ENCODE results near the gene MYO9B.
"Not testable (repeated sequence)": the region's sequence is repeated elsewhere in the genome, so short reads cannot be mapped to it uniquely, and the experiment has no call there.

Gene MYO9B

DNA sequence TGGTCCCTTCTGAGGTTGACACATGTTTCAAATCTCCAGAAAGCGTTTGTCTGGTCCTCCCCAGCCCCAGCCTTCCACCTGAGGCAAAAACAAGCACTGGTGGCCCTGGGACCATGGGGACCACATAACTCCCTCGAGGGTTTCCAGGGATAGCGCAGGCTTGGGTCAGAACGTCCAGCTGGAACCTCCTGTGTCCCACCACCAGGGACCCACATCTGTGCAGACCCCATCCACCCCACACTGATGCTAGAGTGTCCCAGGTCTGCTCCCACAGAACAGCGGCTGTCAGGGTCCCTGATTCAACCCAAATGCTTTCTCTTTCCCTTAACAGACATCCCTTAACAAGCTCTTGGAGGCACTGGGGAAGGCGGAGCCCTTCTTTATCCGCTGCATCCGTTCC lies 110.0 kb downstream of the MYO9B start:
- no peak for DNase-seq

DNA sequence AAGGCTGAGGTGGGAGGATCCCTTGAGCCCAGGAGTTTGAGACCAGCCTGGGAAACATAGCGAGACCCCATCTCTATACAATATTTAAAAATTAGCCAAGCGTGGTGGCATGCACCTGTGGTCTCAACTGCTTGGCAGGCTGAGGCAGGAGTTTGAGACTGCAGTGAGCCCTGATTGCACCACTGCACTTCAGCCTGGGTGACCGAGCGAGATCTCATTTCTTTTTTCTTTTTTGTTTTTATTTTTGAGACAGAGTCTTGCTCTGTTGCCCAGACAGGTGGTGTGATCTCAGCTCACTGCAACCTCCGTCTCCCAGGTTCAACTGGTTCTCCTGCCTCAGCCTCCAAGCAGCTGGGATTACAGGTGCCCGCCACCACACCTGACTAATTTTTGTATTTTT lies 116.2 kb downstream of the MYO9B start:
- not testable (repeated sequence) for DNase-seq

DNA sequence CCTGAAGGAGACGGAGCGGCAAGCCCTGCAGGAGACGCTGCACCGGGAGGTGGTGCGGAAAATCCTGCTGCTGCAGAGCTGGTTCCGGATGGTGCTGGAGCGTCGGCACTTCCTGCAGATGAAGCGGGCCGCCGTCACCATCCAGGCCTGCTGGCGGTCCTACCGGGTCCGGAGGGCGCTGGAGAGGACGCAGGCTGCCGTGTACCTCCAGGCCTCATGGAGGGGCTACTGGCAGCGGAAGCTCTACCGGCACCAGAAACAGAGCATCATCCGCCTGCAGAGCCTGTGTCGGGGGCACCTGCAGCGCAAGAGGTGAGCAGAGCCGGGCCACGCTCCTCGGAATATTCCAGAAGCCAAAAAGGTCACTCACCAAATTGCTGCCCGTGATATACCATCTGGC lies 117.2 kb downstream of the MYO9B start:
- no peak for DNase-seq

DNA sequence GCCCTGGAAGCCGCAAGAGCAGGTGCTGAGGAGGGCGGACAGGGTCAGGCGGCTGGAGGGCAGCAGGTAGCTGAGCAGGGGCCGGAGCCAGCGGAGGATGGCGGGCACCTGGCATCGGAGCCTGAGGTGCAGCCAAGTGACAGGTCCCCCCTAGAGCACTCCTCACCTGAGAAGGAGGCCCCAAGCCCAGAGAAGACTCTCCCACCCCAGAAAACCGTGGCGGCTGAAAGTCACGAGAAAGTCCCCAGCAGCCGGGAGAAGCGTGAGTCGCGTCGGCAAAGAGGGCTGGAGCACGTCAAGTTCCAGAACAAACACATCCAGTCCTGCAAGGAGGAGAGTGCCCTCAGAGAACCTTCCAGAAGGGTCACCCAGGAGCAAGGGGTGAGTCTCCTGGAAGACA lies 119.0 kb downstream of the MYO9B start:
- DNase-seq = no peak

DNA sequence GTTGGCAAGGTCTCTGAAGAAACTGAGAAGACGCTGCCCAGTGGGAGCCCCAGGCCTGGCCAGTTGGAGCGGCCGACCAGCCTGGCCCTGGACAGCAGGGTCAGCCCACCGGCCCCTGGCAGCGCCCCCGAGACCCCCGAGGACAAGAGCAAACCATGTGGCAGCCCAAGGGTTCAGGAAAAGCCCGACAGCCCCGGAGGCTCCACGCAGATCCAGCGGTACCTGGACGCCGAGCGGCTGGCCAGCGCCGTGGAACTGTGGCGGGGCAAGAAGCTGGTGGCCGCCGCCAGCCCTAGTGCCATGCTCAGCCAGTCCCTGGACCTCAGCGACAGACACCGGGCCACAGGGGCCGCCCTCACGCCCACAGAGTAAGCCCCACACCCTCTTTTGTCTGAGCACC lies 119.5 kb downstream of the MYO9B start:
- DNase-seq = no peak

DNA sequence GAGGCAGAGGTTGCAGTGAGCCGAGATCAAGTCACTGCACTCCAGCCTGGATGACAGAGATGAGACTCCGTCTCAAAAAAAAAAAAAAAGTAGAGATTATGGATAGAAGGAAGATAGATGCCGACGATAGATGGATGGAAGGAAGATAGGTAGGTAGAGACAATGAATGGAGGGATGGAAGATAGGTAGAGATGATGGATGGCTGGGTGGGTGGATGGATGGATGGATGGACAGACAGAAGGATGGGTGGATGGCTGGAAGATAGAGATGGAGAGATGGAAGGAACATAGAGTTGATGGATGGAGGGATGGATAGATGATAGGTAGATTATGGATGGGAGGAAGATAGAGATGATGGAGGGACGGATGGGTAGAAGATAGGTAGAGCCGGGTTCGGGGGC lies 121.0 kb downstream of the MYO9B start:
- DNase-seq = no peak

DNA sequence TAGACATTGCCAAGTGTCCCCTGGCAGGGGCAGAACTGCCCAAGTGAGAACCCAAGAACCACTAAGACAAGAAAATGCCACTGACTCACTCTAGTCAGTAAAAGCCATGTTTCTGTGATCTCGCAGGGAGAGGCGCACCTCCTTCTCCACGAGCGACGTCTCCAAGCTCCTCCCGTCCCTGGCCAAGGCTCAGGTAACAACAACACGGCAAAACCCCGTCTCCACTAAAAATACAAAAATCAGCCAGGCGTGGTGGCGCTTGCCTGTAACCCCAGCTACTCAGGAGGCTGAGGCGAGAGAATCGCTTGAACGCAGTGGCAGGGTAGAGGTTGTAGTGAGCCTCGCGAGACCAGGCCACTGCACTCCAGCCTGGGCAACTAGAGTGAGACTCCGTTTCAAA lies 122.1 kb downstream of the MYO9B start:
- DNase-seq = no peak

DNA sequence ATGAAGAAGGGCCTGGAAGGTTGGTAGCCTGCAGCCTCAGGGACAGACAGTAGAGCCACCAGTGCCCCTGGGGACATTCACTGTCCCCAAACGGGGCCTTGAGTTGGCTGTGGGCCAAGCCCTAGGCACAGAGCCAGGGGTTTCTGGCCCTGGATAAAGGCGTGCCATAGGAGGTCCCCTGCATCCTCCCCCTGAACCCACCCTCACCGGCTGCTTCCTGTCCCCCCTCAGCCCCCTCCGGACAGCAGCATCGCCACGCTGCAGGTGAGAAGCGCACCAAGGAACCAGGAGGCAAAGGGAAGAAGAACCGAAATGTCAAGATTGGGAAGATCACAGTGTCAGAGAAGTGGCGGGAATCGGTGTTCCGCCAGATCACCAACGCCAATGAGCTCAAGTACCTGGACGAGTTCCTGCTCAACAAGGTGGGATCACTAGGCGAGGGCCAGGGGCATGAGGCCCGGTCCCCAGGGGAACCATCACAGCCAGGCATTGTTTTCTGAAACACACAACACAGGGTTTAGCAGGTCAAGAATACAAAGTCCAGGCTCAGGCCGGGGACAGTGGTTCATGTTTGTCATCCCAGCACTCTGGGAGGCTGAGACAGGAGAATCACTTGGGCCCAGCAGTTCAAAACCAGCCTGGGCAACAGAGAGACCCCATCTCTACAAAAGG lies 125.0 kb downstream of the MYO9B start:
- DNase-seq = no peak

DNA sequence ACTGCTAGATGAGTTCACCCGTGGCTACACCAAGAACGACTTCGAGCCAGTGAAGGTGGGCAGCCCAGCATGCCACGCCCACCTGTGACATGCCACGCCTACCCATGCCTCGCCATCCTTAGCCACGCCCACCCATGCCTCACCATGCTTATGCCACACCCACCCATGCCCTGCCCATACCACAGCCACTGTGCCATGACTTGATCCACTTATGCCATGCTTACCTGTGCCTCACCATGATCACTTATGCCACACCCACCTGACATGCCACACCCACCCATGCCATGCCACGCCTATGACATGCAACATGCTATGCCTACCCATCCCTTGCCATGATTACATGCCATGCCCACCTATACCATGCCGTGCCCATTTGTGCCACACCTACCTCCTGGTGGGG lies 126.7 kb downstream of the MYO9B start:
- DNase-seq = no peak

DNA sequence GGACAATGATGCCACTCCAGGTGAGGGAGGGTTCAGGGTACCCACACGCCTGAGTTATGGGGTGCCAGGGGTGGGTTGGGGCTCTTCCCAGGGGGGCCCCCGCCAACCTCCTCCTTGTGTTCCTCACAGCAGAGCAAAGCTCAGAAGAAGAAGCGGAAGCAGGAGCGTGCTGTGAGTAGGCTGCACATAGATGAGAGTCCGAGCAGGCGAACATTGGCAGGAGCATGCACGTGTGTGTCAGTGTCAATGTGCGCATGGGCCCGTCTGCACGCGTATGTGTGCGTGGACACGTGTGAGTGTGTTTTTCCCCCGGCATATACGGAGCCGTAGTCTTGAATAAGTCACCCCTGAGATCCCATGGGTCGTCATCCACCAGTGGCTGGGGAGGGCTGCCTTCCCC lies 127.1 kb downstream of the MYO9B start:
- no peak for DNase-seq

DNA sequence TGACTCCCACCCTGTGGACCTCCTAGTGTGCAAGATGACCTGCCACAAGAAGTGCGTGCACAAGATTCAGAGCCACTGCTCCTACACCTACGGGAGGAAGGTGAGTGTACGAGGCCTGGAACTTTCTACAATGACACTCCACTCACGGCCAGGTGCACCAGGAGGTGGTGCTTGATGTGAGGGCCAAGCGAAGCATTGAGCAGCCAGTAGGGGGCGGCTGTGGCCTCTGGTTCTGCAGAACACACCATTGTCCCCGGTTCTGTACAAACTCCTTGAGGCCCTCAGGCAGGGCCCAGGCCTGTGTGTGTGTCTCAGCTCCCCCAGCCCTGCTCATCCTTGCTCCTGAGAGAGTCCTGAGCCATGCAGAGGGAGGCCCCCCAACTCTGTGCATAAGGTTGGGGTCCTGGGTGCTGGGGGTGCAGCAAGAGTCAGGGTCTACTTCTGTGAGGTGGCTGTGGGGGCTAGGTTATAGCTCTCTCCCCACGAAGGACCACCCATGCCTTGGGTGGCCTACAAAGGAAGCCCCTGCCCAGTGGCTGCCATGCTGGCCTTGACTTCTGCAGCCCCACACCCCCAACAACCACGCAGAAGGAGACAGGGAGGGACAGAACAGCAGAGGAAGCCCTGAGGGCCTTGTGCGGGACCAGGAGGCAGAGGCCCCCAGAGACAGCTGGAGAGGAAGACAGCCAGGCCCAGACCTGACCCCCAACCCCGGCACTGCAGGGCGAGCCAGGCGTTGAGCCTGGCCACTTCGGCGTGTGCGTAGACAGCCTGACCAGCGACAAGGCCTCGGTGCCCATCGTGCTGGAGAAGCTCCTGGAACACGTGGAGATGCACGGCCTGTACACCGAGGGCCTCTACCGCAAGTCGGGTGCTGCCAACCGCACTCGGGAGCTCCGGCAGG lies 129.9 kb downstream of the MYO9B start:
- peak; percentile 35 for DNase-seq

DNA sequence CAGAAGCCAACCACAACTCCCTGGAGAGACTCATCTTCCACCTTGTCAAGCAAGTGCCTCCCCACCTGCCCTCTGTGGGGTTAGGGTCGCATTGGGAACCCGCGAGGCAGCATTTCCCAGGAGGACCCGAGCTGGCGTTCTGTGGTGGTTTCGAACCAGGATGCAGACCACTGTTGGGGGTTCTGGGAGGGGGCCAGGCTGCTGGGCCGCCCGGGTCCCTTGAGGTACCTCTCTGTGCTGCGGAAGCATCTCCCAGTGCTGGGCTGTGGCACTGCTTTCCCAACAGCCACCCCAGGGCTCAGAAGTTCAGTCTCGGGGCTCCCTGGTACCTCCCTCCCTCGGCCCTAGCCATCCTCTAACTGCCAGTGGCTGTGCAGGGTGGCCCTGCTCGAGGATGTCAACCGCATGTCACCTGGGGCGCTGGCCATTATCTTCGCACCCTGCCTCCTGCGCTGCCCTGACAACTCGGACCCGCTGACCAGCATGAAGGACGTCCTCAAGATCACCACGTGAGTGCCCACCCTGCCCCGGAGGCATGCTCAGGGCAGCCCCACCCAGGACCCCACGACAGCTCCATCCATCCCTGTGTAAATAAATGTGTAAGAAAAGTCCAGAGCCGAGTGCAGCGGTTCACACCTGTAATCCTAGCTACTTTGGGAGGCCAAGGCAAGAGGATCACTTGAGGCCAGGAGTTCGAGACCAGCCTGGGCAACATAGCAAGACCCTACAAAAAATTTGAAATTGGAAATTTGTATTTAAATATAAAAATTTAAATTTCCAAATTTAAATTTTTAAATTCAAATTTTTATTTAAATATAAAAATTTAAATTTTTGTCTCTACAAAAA lies 131.4 kb downstream of the MYO9B start:
- DNase-seq = no peak

DNA sequence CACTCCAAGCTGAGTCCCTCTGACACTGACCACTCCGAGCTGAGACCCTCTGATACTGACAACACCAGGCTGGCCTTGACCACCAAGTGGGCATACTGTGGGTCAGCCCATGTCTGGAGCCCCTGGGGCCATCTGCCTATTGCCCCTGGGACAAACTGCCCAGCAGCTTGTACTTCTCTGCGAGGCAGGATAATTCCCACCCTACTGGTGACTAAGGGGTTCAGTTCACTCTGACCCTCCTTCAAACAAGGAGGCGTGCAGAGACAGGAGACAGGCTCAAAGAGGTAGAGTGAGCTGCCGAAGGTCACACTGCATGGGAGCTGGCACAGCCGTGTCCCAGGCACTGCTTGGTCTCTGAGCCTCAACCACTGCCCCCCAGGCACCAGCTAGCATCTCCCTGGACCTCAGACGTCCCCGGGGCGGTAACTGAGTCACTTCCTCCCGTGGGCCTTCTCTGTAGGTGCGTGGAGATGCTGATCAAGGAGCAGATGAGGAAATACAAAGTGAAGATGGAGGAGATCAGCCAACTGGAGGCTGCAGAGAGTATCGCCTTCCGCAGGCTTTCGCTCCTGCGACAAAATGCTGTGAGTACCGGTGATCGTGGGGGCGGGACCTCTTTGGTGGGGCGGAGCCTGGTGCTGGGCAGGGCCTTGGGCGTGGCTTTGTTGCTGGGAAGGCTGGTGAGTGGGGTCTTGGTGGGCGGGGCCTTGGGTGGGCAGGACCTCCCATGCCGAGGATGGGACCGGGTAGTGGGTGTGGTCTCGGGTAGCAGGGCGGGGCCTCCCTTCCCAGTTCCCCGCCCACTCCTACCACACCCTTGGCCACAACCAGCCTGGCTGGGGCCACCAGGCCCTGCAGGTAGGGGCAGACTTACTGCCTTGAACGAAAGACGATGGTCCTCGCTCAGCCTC lies 133.8 kb downstream of the MYO9B start:
- DNase-seq = peak; percentile 10

DNA sequence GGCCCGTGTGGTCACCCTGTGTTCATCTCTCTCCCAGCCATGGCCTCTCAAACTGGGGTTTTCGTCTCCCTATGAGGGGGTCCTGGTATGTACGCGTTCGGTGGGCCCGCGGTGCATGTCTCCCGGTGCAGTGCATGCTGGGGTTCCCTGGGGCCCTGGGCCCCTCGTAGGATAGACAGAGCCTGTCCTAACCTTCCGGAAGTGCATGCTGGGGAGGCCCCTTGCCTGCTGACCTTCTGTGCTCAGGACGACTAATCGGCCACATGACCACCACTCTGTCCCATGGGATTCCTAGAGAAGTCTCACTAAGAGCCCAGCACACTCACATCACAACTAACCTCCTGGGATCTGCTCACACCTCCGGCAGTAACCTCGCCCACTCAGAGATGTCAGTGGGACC lies 134.7 kb downstream of the MYO9B start:
- no peak for DNase-seq

DNA sequence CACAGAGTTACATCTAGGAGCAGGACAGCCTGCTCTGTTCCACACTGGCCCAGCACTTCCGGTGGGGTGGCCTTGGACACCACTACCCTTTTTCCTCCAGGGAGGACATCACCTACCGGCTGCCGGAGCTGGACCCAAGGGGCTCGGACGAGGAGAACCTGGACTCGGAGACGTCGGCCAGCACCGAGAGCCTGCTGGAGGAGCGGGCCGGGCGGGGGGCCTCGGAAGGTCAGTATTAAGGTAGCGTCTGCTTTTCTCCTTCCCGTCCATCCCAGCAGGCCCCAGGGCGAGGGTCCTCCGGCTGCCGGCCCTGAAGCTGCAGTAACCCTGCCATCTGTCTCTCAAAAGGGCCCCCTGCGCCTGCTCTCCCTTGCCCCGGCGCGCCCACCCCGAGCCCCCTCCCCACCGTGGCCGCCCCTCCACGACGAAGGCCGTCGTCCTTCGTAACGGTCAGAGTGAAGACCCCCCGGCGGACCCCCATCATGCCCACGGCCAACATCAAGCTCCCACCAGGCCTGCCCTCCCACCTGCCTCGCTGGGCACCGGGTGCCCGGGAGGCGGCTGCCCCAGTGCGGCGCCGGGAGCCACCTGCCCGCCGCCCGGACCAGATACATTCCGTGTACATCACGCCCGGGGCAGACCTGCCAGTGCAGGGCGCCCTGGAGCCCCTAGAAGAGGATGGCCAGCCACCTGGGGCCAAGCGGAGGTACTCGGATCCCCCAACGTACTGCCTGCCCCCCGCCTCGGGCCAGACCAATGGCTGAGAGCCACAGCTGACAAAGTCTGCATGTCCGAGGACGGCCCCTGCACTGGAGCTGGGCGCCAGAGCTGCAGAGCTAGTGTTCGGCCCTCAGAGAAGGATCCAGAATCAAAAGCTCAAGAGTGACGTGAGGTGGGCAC lies 136.2 kb downstream of the MYO9B start:
- DNase-seq = no peak

DNA sequence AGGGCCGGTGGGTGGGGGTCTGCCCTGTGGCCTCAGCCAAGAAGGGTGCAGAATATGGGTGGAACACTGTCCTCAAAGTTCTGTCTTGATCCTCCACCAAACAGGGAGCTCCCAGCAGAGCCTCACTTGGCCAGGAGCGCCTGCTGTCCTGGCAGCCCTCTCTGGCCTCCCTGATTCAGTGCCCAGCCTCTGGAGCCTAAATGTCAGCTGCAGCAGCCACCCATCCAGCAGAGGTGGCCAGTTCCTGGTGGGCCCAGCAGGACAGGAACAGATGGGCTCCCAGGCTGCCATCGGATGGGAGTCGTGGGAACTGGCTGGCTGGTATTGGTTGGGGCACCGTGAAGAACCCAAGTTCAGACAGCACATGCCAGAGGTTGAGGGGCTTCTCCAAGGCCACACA lies 137.8 kb downstream of the MYO9B start:
- DNase-seq = no peak

DNA sequence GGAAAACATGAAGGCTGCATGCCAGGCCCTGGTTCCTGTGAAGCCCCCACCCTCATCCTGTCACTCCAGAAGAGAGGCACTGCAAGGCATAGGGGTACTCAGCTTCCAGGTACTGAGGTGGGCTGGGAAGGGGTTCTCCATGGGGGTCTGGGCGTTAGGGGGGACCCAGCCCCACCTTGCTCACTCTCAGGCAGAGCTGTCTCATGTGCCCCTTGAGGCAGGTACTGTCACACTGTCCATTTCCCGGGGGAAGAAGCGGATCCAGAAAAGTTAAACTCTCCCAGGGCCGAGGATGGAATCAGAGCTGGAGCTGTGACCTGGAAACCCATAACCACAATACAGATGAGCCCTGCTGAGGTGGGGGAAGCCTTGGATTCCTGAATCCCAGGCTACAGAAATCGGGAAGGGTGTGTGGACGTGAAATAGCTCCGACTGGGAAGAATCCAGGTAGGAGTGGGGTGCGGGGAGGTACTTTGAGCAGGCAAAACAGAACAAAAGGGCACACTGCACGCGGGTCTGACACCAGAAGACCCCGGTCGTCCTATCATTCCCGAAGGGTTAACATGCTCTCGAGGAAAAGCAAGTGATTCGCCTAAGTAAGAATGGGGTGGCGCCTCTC lies 139.0 kb downstream of the MYO9B start:
- DNase-seq = no peak

DNA sequence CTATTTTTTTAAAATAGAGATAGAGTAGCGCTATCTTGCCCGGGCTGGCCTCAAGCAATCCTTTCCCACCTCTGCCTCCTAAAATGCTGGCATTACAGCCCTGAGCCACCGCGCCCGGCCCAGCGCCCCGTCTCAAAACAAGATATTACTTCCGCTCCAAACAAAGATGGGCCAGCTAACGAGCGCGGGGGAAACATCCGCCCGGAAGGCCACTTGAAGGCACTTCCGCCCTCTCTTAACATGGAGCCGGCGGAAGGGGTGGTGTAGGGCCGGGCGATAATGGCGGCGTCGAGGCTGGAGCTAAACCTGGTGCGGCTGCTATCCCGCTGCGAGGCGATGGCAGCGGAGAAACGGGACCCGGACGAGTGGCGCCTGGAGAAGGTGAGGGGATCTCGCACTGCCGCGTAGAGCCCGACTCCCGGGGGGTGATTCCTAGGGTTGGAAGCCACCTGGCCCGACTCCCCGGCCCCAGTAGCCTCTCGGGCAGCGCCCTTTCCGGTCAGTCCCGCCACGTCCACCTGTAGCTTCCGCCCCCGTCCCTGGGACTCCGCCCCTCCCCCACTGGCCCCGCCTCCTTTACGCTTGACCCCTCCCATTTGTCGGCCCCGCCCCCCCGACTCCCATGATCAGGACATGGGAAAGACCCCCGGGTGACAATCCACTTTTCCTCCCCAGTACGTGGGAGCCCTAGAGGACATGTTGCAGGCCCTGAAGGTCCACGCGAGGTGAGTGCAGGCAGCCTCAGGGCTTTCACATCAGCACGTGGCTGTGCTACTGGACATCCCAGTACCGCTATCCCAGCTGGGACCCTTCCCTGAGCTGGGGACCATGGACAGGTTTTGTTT lies 139.8 kb downstream of the MYO9B start, which contains the start of gene USE1:
Gene USE1, plus strand, starts transcription at position 231 of the 845 bp plus-strand sequence. Its CDS starts 49 bp downstream, at position 280.
- peak; percentile 94 for DNase-seq

DNA sequence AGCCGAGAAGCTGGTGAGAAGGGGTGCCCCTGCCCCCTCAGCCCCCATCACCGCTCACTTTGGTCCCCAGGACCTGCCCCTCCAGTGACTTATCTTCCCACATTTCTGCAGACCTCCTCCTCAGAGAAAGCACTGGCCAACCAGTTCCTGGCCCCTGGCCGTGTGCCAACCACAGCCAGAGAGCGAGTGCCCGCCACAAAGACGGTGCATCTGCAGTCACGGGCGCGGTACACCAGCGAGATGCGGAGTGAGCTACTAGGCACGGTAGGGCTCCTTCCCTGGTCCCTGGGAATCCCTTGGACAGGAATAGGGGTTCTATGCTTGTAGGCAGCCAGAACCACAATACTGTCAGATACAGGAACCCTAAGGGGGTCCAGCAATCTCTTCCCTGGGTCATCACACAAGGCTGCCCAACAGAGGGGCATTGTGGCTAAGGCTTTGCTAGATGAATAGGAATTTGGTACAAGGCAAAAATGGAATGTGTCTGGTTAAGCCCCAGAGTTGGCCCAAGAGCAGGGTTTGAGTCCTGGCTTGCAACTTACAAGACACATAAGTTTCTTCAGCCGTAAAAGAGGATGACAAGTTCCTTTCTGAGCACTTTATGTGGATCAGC lies 140.6 kb downstream of the MYO9B start:
- DNase-seq = no peak

Data from suppressor macrophage treated with lipopolysaccharide for 4 hours (primary cell).